Stimulated activated CD4-positive, alpha-beta T cell treated with anti-CD3 and anti-CD28 coated beads, Interleukin-15, amount 100 ng/mL, for 1 hour (primary cell): ENCODE data around the gene SFSWAP.

ENCODE experiments used
- DNase-seq, 2 donors: peaks; one replicate each; pipeline ENCODE4 v3.0.0-alpha.2; 2020; ENCODE audit warnings: low read depth in 1 of 2, low spot score in 1 of 2

Gene SFSWAP

DNA sequence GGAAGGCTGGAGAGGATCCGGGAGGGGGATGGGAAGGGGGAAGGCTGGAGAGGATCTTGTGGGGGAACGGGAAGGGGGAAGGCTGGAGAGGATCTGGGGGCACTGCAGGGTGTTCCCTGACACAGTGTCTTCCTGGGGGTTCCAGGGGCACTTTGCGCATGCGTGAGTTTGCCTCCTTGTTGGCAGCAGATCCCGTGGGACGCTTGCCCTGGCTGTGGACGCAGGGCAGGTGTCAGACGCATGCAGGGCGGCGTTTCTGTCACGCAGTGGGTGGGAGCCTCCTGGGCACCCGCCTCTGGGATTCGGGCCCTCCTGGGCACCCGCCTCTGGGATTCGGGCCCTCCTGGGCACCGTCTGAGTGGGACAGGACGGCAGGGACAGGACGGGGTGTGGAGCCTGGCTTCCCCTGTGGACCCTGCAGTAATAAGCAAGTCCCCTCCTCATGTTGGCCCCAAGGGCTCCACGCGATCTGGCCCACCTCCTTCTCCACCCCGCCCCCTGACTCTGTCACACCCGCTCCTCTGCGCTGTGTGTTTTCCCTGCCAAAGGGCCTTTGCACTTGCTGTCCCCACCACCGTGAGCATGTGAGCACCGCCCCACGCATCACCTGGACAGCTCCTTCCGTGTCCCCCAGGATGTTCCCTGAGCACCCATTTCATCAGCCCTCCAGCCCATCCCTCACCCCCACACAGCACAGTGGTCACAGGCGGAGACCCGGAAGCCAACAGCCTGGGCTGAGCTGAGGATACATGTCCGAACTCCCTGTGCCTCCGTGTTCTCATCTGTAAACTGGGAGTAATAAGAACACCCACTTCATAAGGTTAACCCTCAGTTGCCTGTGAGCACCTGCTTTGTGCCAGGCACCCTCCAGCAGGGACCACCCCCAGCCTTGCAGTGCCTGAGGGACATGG, 121.7 kb downstream of the SFSWAP start:
- DNase-seq = no peak

DNA sequence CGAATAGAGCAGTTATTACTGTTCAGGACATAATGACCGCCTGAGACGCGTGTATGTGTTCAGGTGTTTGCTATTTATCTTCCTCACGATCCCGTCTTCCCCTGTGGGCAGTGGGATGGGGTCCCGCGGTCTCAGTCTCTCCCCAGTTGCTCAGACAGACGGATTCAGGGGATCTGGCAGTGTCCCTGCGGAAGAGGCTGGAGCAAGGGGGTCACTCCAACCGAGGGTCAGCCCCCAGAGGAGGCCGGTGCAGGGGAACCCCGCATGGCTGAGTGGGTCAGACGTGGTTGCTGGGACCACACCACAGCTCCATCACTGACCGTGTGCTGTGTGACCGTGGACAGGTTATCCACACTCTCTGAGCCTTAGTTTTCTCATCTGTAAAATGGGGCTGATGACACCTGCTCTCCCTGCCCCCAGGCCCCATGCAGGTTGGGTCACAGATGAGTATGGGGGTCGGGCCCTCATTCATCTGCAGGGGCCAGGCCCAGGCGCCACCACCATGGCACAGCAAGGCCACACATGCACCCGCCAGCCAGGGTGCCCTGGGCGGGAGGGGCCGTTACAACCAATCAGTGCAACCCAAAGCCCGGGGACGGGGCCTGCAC, 122.5 kb downstream of the SFSWAP start:
- no peak for DNase-seq

DNA sequence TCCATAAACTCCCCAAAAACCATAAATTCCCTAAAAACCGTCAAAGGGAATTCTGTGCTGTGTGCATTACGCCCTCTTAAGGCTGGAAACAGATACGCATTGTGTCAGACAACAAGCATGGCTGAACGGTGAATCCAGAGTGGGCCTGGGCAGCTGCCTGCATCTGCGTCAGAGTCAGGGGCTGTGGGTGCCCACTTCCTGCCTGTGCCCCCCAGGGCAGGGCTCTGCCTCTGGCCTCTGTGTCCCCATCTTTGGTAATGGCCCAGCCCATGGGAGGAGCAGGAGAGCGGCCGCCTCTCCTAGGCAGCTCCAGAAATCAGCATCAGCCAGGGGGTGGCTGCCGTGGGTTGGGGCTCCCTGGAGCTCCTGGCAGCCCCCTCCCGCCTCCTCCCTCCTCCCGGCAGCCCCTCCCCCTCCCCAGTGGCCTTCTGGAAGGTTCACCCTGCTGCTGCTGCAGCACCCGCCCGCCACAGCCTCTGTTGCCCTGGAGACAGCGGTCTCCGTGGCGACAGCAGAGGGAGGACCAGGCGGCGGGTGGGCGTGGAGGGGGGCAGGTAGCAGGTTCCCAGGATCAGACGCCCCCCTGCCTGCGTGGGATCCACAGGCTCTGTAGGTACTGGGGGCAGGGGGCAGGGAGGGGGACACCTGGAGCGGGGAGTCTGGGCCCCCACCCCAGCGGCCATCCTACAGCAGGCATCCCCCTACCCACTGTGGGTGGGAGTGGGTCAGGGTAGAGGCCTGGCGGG, 123.2 kb downstream of the SFSWAP start:
- DNase-seq = no peak

DNA sequence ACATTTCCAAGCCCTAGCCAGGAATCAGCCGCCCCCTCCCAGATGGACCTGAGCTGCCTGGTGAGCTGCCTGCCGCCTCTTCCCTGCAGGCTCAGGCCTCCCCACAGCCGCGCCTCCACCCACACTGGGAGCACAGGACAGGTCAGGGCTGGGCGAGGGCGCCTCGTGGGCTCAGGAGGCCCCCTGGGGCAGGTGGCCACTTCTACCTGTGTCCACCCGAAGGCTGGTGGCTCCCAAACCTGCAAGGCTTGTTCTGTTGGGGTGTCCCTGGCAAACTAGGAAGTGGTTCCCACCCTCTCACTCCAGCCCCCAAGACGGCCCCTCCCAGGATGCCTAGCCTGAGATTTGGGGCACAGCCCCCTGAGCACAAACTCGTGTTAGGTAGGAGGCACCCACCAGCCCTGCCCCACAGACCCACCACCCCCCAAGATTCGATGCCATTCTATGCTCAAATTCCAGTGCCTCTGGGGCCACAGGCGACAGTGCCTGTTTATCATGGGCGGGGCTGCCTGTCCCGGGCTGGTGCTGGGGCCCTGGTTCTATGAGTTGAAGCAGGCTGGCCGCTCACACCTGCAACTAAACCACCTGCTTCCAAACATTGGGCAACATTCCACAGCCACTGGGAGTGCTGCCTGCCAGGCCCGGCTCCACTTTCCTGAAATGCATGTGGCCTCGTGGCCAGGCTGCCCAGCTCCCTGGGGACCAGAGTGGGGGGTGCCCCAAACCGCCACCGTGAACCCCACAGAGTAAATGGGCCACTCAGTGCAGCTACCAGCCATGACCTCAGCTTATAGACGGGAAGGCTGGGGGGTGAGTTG, 124.1 kb downstream of the SFSWAP start:
- no peak for DNase-seq

DNA sequence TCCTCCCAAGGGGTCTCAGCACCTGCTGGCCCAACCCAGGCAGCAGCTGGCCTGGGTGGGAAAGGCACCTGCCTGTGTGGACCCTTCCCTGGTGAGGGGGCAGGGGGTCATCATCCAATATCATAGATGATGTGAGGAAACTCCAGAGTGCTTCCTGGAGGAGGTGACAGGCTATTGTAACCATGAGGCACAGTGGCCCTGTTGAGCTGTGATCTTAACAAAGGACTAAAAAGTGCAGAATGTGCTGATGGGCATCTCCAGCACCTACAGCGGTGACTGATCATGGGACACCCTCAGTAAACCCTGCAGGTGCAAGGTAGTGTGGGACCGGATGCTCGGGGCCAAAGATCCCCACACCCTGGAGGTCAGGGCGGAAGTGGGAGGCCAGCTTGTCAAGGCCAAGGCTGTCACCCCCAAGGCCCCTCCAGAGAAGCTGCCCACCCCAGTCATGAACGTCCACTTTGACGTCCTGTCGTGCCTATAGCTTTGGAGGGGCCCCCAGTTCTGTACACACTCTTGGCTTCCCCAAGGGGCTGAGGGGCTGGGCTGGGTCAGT, 124.8 kb downstream of the SFSWAP start:
- no peak for DNase-seq

DNA sequence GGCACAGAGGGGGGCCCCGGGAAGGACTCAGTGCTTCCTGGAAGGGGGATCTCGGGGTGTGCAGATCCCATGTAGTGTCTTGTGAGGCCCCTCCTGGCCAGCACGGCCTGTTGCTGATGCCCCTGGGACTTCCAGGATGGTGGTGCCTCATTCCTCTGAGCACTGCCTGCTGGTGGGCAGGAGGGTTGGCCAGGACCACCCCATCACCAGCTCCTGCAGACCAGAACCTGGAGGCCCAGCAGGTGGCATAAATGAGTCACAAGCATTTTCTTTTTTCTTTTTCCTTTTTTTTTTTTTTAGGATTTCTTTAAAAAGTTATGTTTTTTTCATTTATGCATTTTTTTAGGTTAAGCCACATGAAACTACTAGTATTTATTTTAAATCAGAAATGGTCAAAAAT, 125.3 kb downstream of the SFSWAP start:
- no peak for DNase-seq

DNA sequence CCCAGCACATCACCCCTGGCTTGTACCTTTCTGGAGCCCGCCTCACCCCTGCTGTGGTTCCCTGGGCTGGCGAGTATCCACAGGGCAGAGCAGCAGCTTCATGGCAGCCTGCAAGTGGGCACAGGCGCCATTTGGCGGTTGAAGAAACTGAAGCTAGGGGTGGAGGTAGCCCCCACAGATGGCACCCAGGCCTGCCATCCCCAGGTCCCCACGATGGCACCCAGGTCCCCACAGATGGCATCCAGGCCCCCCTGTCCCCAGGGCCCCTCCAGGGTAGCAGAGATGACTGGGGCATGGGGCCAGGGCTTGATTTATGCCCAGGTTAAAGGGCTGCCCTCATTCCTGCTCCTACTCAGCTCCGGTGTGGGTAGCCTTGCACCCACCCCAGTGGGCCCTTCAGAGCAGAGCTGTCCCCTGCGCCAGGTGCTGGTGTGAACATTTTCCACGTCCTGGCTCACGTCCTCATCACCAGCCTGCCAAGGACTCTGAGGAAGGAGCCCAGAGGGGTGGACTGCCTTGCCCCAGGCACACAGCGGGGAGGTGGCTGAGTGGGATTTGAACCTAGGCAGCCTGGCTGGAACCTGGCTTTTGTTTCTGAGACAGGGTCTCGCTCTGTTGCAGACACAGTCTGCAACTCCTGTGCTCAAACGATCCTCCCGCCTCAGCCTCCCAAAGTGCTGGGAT, 126.0 kb downstream of the SFSWAP start:
- DNase-seq = no peak

DNA sequence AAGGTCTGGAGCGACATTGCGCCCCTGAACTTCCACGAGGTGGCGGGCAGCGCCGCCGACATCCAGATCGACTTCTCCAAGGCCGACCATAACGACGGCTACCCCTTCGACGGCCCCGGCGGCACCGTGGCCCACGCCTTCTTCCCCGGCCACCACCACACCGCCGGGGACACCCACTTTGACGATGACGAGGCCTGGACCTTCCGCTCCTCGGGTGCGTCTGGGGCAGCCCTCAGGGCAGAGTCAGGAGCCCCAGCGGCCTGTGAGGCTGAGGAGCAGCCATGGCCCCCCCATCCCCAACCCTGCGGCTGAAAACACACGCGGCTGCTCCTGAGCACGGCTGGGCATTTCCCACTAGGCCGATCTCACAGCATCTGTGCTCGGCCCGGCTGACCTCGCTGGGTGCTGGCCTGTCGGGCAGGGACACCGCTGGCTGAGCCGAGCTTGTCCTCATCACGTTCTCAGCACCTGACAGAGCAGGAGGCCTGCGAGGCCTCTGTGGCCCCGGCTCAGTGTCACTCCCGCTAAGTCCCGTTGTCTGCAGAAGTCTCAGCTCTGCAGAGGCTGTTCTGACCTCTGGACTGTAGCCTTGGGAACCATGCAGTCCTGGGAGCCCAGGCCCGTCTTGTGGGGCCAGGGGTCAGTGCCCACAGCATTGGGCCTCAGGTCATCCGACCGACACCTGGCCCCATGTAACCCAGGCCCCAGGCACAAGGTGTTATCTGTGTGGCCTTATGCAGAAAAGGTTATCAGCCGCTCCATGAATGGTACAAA, 129.9 kb downstream of the SFSWAP start:
- DNase-seq = no peak

DNA sequence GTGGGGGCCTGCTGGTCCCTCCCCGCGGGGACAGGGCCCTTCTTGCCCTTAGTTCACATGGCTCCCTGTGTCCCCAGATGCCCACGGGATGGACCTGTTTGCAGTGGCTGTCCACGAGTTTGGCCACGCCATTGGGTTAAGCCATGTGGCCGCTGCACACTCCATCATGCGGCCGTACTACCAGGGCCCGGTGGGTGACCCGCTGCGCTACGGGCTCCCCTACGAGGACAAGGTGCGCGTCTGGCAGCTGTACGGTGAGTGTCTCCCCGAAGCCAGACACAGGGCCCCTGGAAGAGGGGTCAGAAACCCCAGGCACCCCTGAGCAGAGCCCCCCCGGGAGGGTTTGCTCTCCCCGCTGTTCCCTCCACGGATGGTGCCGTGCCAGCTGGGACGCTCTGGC, 130.7 kb downstream of the SFSWAP start:
- no peak for DNase-seq

DNA sequence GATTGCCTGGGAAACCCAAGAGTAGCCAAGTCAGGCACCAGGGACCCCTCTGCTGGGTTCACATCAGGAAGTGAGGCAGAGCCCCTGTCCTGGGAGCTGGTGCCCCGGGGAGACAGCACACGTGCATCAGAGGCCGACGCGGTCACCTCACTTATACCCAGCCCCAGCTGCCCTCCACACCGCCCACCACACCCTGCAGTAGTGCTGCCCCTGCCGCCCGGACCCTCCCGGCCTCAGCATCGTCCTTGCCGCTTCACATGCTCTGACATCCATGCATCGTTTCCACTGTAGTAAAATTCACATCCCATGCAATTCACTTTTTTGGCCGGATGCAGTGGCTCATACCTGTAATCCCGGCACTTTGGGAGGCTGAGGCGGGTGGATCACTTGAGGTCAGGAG, 131.3 kb downstream of the SFSWAP start:
- no peak for DNase-seq

DNA sequence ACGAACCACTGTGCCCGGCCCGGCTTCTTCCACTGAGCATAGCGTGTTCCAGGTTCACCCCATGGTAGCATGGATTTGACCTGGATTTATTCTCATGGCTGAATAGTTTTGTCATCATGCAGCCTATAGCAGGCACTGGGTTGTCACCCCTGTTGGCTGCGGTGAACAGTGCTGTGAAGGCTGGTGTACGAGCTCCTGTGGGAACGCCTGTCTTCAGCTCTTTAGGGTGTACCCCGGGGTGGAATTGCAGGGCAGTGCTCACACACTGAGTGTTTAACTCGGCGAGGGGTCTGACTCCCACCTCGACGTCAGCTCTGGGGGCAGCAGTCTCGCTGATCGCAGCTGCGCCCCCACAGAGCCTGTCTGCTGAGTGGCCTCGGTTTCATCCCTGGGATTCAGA, 132.6 kb downstream of the SFSWAP start:
- no peak for DNase-seq

DNA sequence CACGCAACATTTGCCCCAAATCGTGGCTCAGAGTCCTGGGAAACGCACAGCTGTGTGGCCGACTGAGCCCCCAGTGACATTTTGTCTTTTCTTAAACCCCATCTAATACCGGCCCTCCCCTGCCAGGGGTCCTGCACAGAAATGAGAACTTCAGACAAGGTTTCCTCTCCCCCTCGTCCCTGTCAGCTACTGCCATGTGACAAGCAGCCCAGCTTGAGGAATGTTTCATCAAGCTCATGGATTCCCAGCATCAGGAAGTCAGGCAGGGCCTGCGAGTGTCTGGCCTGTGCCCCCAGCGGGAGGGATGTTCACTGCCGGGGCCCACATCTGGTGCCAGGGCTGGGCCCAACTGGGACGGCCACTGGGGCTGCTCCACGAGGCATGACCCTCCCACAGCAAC, 133.2 kb downstream of the SFSWAP start:
- DNase-seq = no peak

DNA sequence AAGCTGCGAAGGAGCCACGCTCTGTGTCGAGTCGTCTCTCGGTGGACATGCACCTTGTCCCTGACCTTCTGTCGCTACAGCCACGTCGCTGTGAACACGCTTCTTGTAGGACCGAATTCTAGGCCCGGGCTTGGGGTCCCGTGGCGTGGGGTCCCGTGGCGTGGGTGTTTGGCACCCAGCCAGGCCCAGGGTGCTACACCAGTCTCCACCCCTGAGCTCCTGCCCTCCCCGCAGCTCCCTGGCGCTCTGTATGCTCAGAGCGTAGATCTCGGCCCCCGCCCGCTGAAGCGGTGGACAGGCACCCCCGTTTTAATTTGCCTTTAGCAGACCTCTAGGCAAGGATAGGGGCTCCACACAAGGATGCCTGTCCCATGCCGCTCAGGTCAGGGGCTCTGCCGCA, 133.8 kb downstream of the SFSWAP start:
- no peak for DNase-seq

DNA sequence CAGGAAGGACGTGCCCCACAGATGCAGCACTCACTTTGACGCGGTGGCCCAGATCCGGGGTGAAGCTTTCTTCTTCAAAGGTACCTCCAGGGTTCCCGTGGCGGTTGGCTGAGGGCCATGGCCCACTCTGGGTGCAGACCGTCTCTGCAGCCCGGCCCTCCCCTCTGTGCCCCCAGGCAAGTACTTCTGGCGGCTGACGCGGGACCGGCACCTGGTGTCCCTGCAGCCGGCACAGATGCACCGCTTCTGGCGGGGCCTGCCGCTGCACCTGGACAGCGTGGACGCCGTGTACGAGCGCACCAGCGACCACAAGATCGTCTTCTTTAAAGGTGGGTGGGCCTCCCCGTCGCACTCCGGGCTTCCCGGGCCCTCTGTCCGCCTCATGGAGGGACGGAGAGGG, 134.2 kb downstream of the SFSWAP start:
- no peak for DNase-seq

DNA sequence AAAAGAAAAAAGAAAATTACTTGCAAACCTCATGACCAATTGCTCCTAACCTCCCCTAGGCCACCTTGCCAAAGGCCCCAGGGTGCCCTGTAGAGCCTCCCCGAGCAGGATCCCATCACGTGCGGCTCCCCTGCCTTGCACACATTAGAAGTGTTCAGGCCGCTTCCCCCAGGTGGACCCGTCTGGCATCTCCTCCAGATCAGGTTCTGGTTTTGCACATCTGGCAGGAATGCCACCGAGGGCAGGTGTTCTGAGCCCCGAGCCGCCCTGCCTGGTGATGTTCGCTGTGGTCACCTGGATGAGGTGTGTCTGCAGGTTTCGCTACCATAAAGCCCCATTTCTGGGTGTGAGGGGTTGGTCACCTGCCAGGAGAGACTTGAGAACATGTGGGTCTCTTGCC, 136.6 kb downstream of the SFSWAP start:
- DNase-seq = no peak

DNA sequence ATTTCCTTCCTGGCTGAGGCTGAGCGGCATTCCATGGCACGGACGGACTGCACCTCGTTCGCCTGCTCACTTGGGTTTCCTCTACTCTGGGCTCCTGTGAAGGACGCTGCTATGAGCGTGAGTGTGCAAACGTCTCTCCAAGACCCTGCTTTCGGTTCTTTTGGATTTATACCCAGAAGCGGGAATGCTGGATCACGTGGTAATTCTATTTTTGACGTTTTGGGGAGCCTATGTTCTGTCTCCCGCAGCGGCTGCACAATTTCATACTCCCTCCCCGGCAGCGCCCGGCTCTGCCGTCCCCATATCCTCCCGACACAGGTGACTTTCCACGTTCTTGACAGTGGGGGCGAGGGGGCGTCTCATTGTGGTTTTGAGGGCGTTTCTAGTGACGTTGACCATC, 137.9 kb downstream of the SFSWAP start:
- no peak for DNase-seq
